OCI-LY1 (cell line): ENCODE data around the gene GNA14.

Source experiments
- CTCF ChIP-seq: fragments of 200-600 bp; sonication (generic), shearing (Covaris generic); IDR thresholded peaks from 2 replicates; pipeline ENCODE4 v1.5.1; 2017; ENCODE audit warnings: mild to moderate bottlenecking, antibody characterized with exemption, low read length, moderate library complexity, mixed read lengths
- EZH2 ChIP-seq: fragments of 200-600 bp; sonication (generic), shearing (Covaris generic); IDR thresholded peaks from 2 replicates; pipeline ENCODE4 v1.8.0; 2017; ENCODE audit warnings: borderline replicate concordance, mixed run types, mild to moderate bottlenecking, antibody characterized with exemption, low read length, moderate library complexity, mixed read lengths

GRCh38 chr9:77594963-77595362 is 53.2 kb downstream of the GNA14 start:
- TF ChIP-seq CTCF (no peak), EZH2 (no peak)
